Measurements from ENCODE around the gene TMEM179B. TPM values are rescaled to one million over a fixed set of nuclear protein-coding genes. Genes with fewer than 3 reads are reported as not detected.

TMEM179B gene
- total and polyA plus RNA-seq, 2 of the 13 experiments (the other 11 are each of a cell fraction or from before 2014, with no cell fraction given) = 24.8 to 25.7 TPM

DNA sequence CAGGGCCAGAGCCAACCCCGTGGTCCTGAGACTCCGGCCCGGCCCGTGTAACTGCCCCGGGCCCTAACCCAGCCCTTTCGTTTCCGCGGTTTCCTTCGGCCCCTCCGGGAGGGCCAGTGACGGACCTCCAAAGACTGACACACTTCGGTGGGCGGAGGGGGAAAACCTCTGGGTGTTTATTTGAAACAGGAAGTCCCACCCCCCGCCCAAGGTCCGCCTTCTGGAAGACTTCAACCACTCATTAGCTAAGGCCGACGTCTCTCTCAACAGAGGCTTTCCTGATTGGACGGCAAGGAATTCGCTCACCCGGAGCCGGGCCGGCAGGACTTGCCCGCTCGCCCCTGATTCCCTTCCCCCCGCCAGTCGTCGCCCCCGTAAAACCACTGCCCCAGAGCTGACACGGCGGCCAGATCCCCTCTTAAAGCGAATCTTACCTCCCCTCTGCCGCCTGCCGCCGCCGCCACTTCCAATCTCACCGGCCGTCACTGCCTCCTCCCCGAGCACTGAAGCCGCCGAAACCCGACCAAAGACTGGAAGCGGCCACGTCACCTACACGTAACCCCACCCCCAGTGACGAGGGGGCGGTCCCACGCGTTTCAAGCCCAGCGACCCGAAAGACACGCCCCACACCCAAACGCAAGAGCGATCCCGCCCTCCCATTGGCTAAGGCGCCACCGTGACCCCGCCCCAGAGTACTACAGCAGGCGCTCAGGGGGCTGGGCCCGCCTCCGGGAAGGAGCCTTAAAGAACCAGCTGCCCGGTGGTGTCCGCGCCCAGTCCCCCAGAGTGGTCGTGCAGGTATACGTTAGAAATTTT is 44.5 kb downstream of the TMEM179B start, which contains the start of gene STX5 (continued):
- TF ChIP-seq ZFY (CRISPR knock-in tag; IDR thresholded peaks at IDR 0.05) = peak; percentile 57
- TF ChIP-seq ARNT (IDR thresholded peaks at IDR 0.05) = no peak
- TF ChIP-seq ZNF383 (CRISPR knock-in tag; IDR thresholded peaks at IDR 0.05; ENCODE audit: borderline replicate concordance) = 0 out of 2 replicates have a peak, but pooled peaks have one; percentile 56
- TF ChIP-seq, protein P1, sequence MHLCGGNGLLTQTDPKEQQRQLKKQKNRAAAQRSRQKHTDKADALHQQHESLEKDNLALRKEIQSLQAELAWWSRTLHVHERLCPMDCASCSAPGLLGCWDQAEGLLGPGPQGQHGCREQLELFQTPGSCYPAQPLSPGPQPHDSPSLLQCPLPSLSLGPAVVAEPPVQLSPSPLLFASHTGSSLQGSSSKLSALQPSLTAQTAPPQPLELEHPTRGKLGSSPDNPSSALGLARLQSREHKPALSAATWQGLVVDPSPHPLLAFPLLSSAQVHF (CRISPR knock-in tag; IDR thresholded peaks at IDR 0.05) = no peak
- TF ChIP-seq, protein P2, sequence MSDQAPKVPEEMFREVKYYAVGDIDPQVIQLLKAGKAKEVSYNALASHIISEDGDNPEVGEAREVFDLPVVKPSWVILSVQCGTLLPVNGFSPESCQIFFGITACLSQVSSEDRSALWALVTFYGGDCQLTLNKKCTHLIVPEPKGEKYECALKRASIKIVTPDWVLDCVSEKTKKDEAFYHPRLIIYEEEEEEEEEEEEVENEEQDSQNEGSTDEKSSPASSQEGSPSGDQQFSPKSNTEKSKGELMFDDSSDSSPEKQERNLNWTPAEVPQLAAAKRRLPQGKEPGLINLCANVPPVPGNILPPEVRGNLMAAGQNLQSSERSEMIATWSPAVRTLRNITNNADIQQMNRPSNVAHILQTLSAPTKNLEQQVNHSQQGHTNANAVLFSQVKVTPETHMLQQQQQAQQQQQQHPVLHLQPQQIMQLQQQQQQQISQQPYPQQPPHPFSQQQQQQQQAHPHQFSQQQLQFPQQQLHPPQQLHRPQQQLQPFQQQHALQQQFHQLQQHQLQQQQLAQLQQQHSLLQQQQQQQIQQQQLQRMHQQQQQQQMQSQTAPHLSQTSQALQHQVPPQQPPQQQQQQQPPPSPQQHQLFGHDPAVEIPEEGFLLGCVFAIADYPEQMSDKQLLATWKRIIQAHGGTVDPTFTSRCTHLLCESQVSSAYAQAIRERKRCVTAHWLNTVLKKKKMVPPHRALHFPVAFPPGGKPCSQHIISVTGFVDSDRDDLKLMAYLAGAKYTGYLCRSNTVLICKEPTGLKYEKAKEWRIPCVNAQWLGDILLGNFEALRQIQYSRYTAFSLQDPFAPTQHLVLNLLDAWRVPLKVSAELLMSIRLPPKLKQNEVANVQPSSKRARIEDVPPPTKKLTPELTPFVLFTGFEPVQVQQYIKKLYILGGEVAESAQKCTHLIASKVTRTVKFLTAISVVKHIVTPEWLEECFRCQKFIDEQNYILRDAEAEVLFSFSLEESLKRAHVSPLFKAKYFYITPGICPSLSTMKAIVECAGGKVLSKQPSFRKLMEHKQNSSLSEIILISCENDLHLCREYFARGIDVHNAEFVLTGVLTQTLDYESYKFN (CRISPR knock-in tag; conservative IDR thresholded peaks at IDR 0.05) = peak; percentile 26; the same call in 1 of the 2 replicates
- peak; percentile 88; the same call in 1 of the 2 replicates for TF ChIP-seq ZNF775 (CRISPR knock-in tag; IDR thresholded peaks at IDR 0.05; ENCODE audit: borderline replicate concordance)
- peak; percentile 76 for TF ChIP-seq TAF1 (CRISPR knock-in tag; IDR thresholded peaks at IDR 0.05)
- TF ChIP-seq XRCC5 (optimal IDR thresholded peaks at IDR 0.05; ENCODE audit: low read length) = no peak
- TF ChIP-seq MEIS2 (CRISPR knock-in tag; IDR thresholded peaks at IDR 0.05) = peak; percentile 26; the same call in 1 of the 2 replicates
- TF ChIP-seq, protein P3, sequence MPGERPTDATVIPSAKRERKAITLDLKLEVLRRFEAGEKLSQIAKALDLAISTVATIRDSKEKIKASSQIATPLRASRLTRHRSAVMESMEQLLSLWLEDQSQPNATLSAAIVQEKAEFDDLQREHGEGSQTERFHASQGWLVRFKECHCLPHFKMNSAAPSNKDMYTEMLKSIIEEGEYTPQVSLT (CRISPR knock-in tag; IDR thresholded peaks at IDR 0.05; ENCODE audit: borderline replicate concordance, low read depth) = no peak
- TF ChIP-seq, protein P4, sequence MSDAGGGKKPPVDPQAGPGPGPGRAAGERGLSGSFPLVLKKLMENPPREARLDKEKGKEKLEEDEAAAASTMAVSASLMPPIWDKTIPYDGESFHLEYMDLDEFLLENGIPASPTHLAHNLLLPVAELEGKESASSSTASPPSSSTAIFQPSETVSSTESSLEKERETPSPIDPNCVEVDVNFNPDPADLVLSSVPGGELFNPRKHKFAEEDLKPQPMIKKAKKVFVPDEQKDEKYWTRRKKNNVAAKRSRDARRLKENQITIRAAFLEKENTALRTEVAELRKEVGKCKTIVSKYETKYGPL (CRISPR knock-in tag; IDR thresholded peaks at IDR 0.05) = 0 out of 2 replicates have a peak, but pooled peaks have one; percentile 48
- TF ChIP-seq, protein P5, sequence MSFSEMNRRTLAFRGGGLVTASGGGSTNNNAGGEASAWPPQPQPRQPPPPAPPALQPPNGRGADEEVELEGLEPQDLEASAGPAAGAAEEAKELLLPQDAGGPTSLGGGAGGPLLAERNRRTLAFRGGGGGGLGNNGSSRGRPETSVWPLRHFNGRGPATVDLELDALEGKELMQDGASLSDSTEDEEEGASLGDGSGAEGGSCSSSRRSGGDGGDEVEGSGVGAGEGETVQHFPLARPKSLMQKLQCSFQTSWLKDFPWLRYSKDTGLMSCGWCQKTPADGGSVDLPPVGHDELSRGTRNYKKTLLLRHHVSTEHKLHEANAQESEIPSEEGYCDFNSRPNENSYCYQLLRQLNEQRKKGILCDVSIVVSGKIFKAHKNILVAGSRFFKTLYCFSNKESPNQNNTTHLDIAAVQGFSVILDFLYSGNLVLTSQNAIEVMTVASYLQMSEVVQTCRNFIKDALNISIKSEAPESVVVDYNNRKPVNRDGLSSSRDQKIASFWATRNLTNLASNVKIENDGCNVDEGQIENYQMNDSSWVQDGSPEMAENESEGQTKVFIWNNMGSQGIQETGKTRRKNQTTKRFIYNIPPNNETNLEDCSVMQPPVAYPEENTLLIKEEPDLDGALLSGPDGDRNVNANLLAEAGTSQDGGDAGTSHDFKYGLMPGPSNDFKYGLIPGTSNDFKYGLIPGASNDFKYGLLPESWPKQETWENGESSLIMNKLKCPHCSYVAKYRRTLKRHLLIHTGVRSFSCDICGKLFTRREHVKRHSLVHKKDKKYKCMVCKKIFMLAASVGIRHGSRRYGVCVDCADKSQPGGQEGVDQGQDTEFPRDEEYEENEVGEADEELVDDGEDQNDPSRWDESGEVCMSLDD (CRISPR knock-in tag; IDR thresholded peaks at IDR 0.05; ENCODE audit: borderline replicate concordance) = no peak
- no peak for TF ChIP-seq NFRKB (IDR thresholded peaks at IDR 0.05)
- TF ChIP-seq, protein P6, sequence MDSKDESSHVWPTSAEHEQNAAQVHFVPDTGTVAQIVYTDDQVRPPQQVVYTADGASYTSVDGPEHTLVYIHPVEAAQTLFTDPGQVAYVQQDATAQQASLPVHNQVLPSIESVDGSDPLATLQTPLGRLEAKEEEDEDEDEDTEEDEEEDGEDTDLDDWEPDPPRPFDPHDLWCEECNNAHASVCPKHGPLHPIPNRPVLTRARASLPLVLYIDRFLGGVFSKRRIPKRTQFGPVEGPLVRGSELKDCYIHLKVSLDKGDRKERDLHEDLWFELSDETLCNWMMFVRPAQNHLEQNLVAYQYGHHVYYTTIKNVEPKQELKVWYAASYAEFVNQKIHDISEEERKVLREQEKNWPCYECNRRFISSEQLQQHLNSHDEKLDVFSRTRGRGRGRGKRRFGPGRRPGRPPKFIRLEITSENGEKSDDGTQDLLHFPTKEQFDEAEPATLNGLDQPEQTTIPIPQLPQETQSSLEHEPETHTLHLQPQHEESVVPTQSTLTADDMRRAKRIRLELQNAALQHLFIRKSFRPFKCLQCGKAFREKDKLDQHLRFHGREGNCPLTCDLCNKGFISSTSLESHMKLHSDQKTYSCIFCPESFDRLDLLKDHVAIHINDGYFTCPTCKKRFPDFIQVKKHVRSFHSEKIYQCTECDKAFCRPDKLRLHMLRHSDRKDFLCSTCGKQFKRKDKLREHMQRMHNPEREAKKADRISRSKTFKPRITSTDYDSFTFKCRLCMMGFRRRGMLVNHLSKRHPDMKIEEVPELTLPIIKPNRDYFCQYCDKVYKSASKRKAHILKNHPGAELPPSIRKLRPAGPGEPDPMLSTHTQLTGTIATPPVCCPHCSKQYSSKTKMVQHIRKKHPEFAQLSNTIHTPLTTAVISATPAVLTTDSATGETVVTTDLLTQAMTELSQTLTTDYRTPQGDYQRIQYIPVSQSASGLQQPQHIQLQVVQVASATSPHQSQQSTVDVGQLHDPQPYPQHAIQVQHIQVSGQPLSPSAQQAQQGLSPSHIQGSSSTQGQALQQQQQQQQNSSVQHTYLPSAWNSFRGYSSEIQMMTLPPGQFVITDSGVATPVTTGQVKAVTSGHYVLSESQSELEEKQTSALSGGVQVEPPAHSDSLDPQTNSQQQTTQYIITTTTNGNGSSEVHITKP (CRISPR knock-in tag; IDR thresholded peaks at IDR 0.05; ENCODE audit: low read depth) = peak; percentile 71; the same call in 1 of the 2 replicates
- TF ChIP-seq, protein P7, sequence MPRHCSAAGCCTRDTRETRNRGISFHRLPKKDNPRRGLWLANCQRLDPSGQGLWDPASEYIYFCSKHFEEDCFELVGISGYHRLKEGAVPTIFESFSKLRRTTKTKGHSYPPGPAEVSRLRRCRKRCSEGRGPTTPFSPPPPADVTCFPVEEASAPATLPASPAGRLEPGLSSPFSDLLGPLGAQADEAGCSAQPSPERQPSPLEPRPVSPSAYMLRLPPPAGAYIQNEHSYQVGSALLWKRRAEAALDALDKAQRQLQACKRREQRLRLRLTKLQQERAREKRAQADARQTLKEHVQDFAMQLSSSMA (CRISPR knock-in tag; IDR thresholded peaks at IDR 0.05) = 0 out of 2 replicates have a peak, but pooled peaks have one; percentile 46
